Stimulated activated CD4-positive, alpha-beta T cell treated with anti-CD3 and anti-CD28 coated beads, Interleukin-4, amount 100 ng/mL, for 24 hours (primary cell): Measurements from ENCODE around the gene ZFYVE19.
A peak's percentile ranks its signal among the peaks of the same experiment; 100 is the strongest.
"Not testable (repeated sequence)": the region's sequence is repeated elsewhere in the genome, so short reads cannot be mapped to it uniquely, and the experiment has no call there.

Source experiments
- DNase-seq: peaks from one replicate; pipeline ENCODE4 v3.0.0-alpha.2; 2020

ZFYVE19 gene

DNA sequence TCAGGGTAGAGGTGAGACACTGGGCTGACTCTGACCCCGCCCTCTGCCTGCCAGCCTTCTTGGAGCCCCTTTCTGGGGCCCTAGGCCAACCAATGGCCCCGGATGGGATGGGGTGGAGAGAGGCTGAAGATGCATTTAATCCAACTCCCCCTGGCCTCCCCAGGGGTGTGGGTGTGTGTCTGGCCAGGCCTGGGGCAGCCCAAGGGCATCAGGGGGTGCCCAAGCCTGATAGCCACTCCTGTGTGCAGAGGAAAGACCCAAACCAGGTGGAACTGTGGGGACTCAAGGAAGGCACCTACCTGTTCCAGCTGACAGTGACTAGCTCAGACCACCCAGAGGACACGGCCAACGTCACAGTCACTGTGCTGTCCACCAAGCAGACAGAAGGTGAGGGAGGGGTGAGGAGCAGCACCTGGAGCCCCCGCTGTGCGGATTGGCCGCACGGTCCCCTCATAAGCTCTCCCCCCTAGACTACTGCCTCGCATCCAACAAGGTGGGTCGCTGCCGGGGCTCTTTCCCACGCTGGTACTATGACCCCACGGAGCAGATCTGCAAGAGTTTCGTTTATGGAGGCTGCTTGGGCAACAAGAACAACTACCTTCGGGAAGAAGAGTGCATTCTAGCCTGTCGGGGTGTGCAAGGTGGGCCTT is 46.5 kb downstream of the ZFYVE19 start:
- DNase-seq, result no peak

DNA sequence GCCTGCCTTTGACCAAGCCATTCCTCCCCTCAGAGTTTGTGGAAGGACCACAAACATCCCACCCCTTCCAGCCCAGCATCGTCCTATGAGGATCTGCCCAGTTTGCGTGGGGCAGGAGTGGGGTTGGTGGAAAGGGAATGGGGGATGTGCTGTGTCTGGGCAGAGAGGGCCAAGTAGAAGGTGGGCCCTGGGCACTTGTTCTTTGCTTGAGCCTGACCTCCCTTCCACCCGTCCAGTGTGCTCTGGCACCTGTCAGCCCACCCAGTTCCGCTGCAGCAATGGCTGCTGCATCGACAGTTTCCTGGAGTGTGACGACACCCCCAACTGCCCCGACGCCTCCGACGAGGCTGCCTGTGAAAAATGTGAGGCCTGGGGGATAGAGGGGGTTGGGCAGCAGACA is 47.3 kb downstream of the ZFYVE19 start:
- no peak for DNase-seq

DNA sequence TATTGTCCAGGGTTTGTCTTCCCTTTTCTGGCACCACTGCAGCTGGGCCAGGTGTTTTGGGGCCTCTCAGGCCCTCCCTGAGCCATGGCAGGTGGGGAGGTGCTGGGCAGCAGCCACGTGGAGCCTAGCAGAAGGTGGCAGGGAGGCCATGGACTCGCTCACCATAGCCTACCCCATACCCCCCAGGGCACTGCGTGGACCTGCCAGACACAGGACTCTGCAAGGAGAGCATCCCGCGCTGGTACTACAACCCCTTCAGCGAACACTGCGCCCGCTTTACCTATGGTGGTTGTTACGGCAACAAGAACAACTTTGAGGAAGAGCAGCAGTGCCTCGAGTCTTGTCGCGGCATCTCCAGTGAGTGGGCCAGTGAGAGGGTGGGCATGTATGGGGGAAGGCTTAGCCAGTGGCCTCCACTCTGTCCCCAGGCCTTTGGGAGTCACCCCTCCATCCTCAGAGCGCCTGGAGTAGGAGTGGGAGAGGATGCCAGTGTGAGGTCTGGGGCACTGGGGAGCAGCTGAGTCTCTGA is 48.9 kb downstream of the ZFYVE19 start:
- DNase-seq, result no peak

DNA sequence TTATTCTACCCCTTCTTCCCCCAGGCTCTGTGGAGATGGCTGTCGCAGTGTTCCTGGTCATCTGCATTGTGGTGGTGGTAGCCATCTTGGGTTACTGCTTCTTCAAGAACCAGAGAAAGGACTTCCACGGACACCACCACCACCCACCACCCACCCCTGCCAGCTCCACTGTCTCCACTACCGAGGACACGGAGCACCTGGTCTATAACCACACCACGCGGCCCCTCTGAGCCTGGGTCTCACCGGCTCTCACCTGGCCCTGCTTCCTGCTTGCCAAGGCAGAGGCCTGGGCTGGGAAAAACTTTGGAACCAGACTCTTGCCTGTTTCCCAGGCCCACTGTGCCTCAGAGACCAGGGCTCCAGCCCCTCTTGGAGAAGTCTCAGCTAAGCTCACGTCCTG is 49.9 kb downstream of the ZFYVE19 start:
- no peak for DNase-seq

DNA sequence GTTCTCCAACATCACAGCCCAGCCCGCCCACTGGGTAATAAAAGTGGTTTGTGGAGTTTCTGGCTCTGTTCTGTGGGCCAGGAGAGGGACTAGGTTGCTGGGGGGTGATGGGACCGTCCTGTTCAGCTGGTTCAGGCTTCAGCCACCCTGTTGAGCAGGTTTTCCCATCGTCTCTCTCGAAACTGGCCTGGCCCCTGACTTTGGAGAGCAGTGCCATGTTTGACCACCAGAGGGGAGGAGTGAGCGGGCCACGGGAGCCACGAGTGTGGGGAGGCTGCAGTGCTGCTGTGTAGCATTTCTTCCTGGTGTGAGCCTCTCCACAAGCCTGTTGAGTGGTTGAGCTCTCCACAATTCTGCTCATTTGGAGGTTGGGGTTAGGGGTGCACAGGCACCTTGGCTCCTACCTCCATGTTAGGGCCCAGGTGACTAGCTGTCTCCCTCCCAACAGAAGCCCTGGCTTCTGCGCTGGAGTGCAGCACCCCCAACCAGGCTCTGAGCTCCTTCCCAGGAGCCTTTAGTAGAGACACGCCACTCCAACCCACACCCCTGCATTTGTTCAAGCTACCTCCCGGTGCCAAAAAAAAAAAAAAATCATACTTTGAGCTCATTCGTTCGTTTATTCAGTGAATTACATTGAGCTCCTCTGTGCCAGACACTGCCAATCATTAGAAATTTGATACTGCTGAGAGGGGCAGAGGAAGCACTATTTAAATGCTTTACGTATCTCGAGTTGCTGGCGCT is 50.9 kb downstream of the ZFYVE19 start:
- peak; percentile 82 for DNase-seq

DNA sequence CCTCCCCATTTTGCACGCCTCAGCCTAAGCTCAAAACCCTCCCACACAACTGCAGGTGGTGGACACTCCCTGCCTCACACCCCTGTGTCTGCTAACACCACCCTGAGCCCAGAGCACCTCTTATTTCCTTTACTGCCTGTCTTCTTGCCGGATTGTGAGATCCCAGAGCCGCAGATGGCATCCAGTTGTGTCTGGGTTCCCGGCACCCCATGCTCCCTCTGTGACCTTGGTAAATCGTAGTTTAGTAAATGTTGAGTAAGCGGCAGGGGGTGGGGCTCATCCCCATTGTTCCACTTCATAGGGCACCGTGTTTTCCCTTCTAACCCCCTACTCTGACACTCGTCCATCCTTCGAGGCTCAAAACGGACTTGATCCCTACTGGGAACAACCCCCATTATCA is 51.8 kb downstream of the ZFYVE19 start:
- no peak for DNase-seq

DNA sequence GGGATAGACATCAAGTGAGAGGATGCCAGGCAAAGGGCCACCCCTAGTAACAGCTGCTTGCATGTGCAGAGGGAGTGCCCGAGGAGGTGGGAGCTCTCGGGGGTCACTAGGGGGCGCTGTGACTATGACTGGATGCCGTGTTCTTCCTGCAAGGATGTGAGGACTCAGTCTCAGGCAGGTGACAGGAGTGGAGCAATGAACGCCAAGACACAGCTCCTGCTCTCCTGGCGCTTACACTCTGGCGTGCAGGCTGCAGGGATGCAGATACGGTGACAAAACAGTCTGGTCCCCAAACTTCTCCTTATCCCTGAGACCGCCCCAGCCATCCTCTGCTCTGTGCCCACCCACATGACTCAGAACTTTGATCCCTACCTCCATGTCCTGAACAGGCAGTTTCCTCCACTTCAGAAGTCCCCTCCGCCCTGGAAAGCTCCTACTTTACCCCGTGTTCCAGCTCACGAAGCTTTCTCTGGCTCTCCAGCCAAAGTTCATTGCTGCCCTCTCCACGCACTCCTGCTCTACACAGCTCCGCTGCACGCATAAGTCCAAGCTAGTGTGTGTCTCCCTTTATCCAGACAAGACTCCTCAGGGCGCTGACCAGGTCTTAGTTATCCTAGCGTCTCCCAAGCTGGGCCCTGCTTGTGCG is 52.4 kb downstream of the ZFYVE19 start:
- DNase-seq, result peak; percentile 87

DNA sequence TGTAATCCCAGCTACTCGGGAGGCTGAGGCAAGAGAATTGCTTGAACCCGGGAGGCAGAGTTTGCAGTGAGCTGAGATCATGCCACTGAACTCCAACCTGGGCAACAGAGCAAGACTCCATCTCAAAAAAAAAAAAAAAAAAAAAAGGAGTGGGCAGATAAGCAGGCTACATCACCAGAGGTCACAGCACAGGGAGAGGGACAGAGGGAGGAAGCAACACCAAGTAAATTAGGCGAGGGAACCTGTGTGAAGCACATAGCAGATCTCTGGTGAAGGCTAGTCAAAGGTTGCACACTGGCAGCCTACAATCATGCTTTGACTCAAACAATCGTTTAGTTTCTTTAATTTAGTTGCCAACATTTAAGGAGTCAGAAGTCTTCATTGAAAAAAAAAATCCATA is 54.3 kb downstream of the ZFYVE19 start:
- DNase-seq, result not testable (repeated sequence)

DNA sequence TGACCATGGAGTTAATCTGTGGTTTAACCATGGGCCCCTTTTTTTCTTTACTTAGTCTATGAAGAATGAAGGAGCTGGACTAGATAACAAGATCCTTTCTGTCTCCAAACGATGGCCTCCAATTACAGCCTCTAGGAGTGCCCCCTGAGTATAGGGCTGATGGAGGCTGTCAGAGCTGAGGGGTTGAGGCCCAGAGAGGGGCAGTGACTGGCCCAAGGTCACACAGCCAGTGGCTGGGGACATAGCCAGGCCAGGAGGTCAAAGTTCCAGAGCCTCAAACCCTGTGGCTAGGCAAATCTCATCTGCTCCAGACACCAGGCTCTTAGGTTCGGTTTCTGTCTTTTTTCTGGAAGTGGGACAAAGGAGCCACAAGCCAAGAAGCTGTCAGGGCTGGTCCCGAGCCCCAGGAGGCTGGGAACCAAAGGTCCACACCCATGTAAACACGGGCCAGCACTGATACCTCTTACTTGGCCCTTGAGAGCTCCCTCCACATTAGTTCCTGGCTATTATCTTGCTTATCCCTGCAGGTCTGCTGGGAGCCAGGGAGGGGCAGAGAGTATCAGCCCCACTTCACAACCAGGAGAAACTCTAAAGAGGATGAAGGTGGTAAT is 56.9 kb downstream of the ZFYVE19 start:
- no peak for DNase-seq
